GM13976 (cell line): ENCODE measurements around the gene SPOCK2.

Experiments
- DNase-seq: peaks from one replicate; pipeline ENCODE4 v3.0.0; 2012; ENCODE audit warnings: low spot score
- CTCF ChIP-seq: IDR thresholded peaks from 2 replicates; pipeline ENCODE4 v1.5.1; 2012; ENCODE audit warnings: borderline replicate concordance, mild to moderate bottlenecking; ENCODE audit not compliant: insufficient read depth; ENCODE audit errors: extremely low read depth, missing control alignments, control extremely low read depth
- in situ Hi-C: fragments of 300-500 bp; cut with MboI; formaldehyde crosslinking; loops from one replicate; pipeline ENCODE4 v1.12.0; 2022; ENCODE audit warnings: low sequenced_read_pairs, mixed read lengths, inconsistent platforms; ENCODE audit not compliant: unreplicated experiment

Gene SPOCK2

GRCh38 chr10:72049969-72050781 is 38.2 kb downstream of the SPOCK2 start:
- in situ Hi-C loops = loop anchor here (5.0 to 10.0 kb wide), 3 partner anchors 148 to 285 kb away; no protein-coding TSS in a partner anchor
- no peak for TF ChIP-seq CTCF
- DNase-seq = no peak

GRCh38 chr10:72049472-72049871 is 38.9 kb downstream of the SPOCK2 start:
- no peak for DNase-seq
- no peak for TF ChIP-seq CTCF
- in situ Hi-C loops = loop anchor here (5.0 to 10.0 kb wide), 2 partner anchors 147 to 175 kb away; no protein-coding TSS in a partner anchor

- in situ Hi-C loops = loop anchor here (5.0 to 10.0 kb wide), 2 partner anchors 146 to 176 kb away; no protein-coding TSS in a partner anchor
- peak; percentile 96 for TF ChIP-seq CTCF
- peak; percentile 86 for DNase-seq
Observed at GRCh38 chr10:72048450-72049124, 39.8 kb downstream of the SPOCK2 start.

- no peak for TF ChIP-seq CTCF
- no peak for DNase-seq
- in situ Hi-C loops = loop anchor here (5.0 to 10.0 kb wide), 2 partner anchors 143 to 179 kb away; no protein-coding TSS in a partner anchor
Observed at GRCh38 chr10:72045586-72045985, 42.8 kb downstream of the SPOCK2 start.

- TF ChIP-seq CTCF = no peak
- no peak for DNase-seq
- in situ Hi-C loops = loop anchor here (5.0 to 10.0 kb wide), 2 partner anchors 142 to 180 kb away; no protein-coding TSS in a partner anchor
Observed at GRCh38 chr10:72044417-72045041, 43.8 kb downstream of the SPOCK2 start.
